ENCODE measurements around the gene DGKA. TPM values are rescaled to one million over a fixed set of nuclear protein-coding genes. Genes with fewer than 3 reads are reported as not detected.

Gene DGKA
- 24.1 and 27.0 TPM in 2 replicates for total RNA-seq (ENCODE audit: low replicate concordance)

- Histone ChIP-seq H4K20me1 (ENCODE audit: low read depth) (peaks cover 8% of the 10 kb centered on the region), H3K27me3 (peaks cover 45% of the 10 kb centered on the region), H3K27ac (no peak within 1 kb of the TSS), H3F3A (ENCODE audit: low read depth) (peaks cover 48% of the 10 kb centered on the region), H3K4me2 (peak within 1 kb of the TSS; percentile 97), H3K9ac (peak within 1 kb of the TSS; percentile 33), H3K4me3 (peak within 1 kb of the TSS; percentile 71), H3K9me3 (ENCODE audit: low read depth) (no peaks in the 10 kb centered on the region), H2AFZ (replicated peaks) (peak within 1 kb of the TSS; percentile 95), H3K79me2 (ENCODE audit: low read depth) (peaks cover 21% of the 10 kb centered on the region), H3K36me3 (no peaks in the 10 kb centered on the region), H3K4me1 (peaks cover 4% of the 10 kb centered on the region)
- peaks cover 27% of the 10 kb centered on the region for H3K27me3 Mint-ChIP-seq (ENCODE audit: insufficient read depth, low read depth)
- TF ChIP-seq, protein P1, sequence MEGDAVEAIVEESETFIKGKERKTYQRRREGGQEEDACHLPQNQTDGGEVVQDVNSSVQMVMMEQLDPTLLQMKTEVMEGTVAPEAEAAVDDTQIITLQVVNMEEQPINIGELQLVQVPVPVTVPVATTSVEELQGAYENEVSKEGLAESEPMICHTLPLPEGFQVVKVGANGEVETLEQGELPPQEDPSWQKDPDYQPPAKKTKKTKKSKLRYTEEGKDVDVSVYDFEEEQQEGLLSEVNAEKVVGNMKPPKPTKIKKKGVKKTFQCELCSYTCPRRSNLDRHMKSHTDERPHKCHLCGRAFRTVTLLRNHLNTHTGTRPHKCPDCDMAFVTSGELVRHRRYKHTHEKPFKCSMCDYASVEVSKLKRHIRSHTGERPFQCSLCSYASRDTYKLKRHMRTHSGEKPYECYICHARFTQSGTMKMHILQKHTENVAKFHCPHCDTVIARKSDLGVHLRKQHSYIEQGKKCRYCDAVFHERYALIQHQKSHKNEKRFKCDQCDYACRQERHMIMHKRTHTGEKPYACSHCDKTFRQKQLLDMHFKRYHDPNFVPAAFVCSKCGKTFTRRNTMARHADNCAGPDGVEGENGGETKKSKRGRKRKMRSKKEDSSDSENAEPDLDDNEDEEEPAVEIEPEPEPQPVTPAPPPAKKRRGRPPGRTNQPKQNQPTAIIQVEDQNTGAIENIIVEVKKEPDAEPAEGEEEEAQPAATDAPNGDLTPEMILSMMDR (IDR thresholded peaks at IDR 0.05) = peak; percentile 67
- TF ChIP-seq EZH2 (IDR thresholded peaks at IDR 0.05) (no peak), EZH2phosphoT487 (IDR thresholded peaks at IDR 0.05) (no peak)
- no peaks in the 10 kb centered on the region for H3K9me3 Mint-ChIP-seq
- peak; percentile 52 for DNase-seq (ENCODE audit: low spot score)
- no peaks in the 10 kb centered on the region for H3K36me3 Mint-ChIP-seq
- H3K4me1 Mint-ChIP-seq = peaks cover 28% of the 10 kb centered on the region
- H3K27ac Mint-ChIP-seq = peak within 1 kb of the TSS; percentile 67
- H3K4me3 Mint-ChIP-seq = peak within 1 kb of the TSS; percentile 89
Observed at GRCh38 chr12:55930771-55931316, at the start of gene DGKA. DGKA (plus strand) TSS chr12:55931162; CDS start chr12:55936504, 5,342 bp downstream.

- Mint-ChIP-seq H3K9me3 (no peaks in the 10 kb centered on the region), H3K36me3 (peaks cover 2% of the 10 kb centered on the region), H3K27me3 (ENCODE audit: insufficient read depth, low read depth) (no peaks in the 10 kb centered on the region), H3K4me1 (peaks cover 6% of the 10 kb centered on the region), H3K27ac (no peak overlapping the region), H3K4me3 (no peak overlapping the region)
- no peaks in the 10 kb centered on the region for H4K20me1 ChIP-seq (ENCODE audit: low read depth)
- no peaks in the 10 kb centered on the region for H3K36me3 ChIP-seq
- H3K4me1 ChIP-seq = no peaks in the 10 kb centered on the region
- TF ChIP-seq EZH2 (IDR thresholded peaks at IDR 0.05) (no peak), EZH2phosphoT487 (IDR thresholded peaks at IDR 0.05) (no peak)
- TF ChIP-seq, protein P1 (IDR thresholded peaks at IDR 0.05) = no peak
- no peak for DNase-seq (ENCODE audit: low spot score)
- no peak overlapping the region for H3K4me2 ChIP-seq
- H3K27me3 ChIP-seq = no peaks in the 10 kb centered on the region
- no peaks in the 10 kb centered on the region for H3K9me3 ChIP-seq (ENCODE audit: low read depth)
- H2AFZ ChIP-seq (replicated peaks) = no peak overlapping the region
- no peak overlapping the region for H3K27ac ChIP-seq
- H3K4me3 ChIP-seq = no peak overlapping the region
- no peak overlapping the region for H3K9ac ChIP-seq
- no peaks in the 10 kb centered on the region for H3K79me2 ChIP-seq (ENCODE audit: low read depth)
- no peaks in the 10 kb centered on the region for H3F3A ChIP-seq (ENCODE audit: low read depth)
Observed at GRCh38 chr12:55885113-55885512, 45.8 kb upstream of the DGKA start.

DNA sequence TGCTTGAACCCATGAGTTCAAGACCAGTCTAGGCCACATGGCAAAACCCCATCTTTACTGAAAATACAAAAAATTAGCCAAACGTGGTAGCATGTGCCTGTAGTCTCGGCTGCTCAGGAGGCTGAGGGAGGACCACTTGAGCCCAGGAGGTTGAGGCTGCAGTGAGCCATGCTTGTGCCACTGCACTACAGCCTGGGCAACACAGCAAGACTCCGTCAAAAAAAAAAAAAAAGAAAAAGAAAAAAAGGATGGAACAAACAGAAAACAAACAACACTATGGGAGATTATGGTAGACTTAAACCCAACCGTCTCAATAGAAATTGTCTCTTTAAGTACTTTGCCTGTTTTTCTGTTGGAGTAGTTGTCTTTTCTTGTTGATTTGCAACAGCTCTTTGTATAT is 39.7 kb upstream of the DGKA start:
- no peak for DNase-seq (ENCODE audit: low spot score)
- H3K4me1 Mint-ChIP-seq = no peaks in the 10 kb centered on the region
- Histone ChIP-seq H4K20me1 (ENCODE audit: low read depth) (no peaks in the 10 kb centered on the region), H3F3A (ENCODE audit: low read depth) (no peaks in the 10 kb centered on the region), H3K27me3 (no peaks in the 10 kb centered on the region), H3K27ac (no peak overlapping the region), H3K4me3 (no peak overlapping the region), H3K79me2 (ENCODE audit: low read depth) (no peaks in the 10 kb centered on the region), H3K36me3 (no peaks in the 10 kb centered on the region), H3K4me2 (no peak overlapping the region), H2AFZ (replicated peaks) (no peak overlapping the region), H3K9me3 (ENCODE audit: low read depth) (no peaks in the 10 kb centered on the region), H3K4me1 (no peaks in the 10 kb centered on the region), H3K9ac (no peak overlapping the region)
- H3K36me3 Mint-ChIP-seq = no peaks in the 10 kb centered on the region
- TF ChIP-seq, protein P1 (IDR thresholded peaks at IDR 0.05) = no peak
- TF ChIP-seq EZH2phosphoT487 (IDR thresholded peaks at IDR 0.05) = no peak
- TF ChIP-seq EZH2 (IDR thresholded peaks at IDR 0.05) = no peak
- H3K4me3 Mint-ChIP-seq = no peak overlapping the region
- no peaks in the 10 kb centered on the region for H3K9me3 Mint-ChIP-seq
- H3K27ac Mint-ChIP-seq = no peak overlapping the region
- no peaks in the 10 kb centered on the region for H3K27me3 Mint-ChIP-seq (ENCODE audit: insufficient read depth, low read depth)
